GM18517 (cell line): Measurements from ENCODE around the gene CNGB1.
"Not testable (repeated sequence)": the region's sequence is repeated elsewhere in the genome, so short reads cannot be mapped to it uniquely, and the experiment has no call there.

Experiments used
- ATAC-seq: cut with Tn5 transposase; IDR thresholded peaks from one replicate; pipeline ENCODE4 v1.9.1; 2021; ENCODE audit warnings: mild to moderate bottlenecking, moderate library complexity; ENCODE audit not compliant: unreplicated experiment

The CNGB1 gene

DNA sequence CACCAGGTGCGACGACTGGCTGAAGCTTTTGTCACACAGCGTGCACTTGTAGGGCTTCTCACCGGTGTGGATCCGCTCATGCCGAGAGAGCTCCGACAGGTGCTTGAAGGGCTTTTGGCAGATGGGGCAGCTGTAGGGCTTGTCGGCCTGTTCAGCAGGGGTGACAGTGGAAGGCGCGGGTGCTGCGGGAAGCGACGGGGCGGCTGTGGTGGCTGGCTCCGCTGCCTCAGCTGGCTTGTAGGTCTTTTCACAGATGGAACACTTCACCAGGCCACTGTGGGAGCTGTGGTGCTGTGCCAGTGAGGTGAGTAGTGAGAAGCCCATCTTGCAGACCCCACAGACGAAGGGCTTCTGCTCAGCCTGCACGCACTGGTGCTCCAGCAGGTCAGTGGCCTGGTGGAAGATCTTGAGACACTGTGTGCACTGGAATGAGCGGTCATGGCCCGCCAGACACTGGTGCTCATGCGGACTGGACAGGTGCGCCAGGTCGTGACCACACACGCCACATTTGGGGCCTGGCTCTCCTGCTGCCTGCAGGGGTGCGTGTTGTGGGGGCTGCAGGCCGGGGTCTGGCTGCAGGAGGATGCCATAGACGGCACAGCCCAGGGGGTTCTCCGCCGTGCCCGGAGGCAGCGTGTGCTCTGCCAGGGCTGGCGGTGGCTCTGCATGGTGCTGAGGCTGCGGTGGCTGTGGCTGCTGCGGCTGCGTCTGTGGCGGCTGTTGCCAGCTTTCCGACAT is 26.8 kb upstream of the CNGB1 start:
- no peak for ATAC-seq

DNA sequence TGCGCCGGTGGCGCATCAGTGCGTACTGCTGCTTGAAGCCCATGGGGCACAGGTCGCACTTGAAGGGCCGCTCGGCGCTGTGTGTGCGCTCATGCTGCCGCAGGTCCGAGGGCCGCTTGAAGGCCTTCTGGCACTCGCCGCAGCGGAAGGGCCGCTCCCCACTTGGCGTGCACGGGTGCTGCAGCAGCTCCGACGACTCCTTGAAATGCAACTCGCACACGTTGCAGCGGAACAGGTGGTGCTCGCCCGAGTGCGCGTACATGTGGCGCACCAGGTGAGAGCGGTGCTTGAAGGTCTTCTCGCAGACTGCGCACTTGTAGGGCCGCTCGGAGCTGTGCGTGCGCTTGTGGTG is 26.2 kb upstream of the CNGB1 start:
- no peak for ATAC-seq

DNA sequence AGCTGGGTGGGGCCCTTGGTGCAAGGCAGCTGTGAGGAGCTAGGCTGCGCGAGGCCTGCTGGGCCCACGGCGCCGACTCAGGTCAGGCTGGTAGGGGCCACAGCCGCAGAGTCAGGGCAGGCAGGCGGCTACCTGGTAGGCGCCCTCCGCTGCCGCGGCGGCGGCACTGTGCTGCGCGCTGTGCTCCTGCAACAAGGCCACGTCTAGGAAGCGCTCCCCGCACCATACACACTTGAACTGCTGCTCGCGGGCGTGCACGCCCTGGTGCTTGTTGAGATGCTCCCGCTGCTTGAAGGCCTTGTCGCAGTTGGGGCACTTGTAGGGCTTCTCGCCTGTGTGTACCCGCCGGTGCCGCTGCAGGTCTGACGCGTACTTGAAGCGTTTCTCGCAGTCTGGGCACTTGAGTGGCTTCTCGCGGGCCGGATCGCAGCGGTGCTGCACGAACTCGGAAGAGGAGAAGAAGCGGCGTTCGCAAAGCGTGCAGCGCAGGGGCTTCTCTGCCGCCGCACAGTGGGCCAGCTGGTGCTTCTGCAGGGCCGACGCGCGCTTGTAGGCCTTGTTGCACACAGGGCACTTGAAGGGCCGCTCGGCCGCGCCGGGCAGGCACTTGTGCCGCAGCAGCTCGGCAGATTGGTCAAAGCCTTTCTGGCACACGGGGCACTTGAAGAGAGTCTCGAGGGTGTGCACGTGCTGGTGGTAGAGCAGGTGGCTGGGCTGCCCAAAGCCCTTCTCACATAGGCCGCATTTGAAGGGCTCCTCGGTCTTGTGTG is 25.7 kb upstream of the CNGB1 start:
- ATAC-seq: no peak

DNA sequence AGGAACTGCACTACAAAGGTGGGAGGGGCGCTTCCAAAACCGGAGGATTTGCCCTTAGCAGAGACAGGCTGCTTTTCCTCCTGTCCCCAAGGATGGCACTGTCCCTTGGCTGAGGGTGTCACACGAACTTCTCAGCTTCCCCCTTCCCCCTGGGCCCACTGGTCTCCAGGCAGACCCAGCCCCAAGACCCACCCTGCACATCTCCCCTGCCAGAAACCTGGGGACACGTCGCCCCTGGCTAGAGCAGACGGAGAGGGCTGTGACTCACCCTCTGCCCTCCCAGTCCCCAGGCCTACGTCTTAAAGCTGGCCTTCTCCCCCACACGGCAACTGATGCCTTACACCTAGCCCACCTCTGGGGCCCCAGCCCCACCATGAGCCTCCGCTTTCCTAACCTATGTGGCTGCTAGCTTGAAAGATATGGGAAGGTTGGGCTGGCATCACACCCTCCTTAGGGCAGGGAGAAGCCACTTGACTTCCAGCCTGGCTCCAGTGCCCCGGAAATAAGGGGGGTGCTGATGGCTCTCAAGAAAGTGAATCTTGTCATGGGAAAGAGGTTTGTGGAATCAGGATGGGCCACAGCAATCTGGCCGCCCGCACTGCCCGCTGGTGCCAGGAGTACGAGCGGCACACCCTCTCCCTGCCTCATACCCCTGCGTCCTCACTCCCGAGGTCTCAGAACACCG is 24.9 kb upstream of the CNGB1 start:
- ATAC-seq: no peak

DNA sequence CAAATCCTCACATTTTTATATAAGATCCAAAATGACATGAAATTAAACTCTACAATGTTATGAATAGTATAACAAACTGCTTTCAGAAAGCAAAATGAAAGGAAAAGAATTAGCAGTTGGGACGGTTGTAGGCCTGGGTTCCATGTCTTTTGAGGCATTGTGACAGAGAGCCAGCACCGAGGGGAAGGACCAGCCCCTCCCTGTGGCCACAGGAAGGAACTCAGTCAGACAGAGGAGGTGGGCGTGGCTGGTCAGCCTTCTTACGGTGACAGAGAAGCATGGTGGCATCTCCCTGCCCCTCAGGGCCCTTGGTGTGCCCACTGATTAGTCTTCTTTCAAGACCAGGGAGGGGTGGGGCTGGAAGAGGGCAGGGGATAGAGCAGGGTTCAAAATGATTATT is 23.9 kb upstream of the CNGB1 start:
- no peak for ATAC-seq

DNA sequence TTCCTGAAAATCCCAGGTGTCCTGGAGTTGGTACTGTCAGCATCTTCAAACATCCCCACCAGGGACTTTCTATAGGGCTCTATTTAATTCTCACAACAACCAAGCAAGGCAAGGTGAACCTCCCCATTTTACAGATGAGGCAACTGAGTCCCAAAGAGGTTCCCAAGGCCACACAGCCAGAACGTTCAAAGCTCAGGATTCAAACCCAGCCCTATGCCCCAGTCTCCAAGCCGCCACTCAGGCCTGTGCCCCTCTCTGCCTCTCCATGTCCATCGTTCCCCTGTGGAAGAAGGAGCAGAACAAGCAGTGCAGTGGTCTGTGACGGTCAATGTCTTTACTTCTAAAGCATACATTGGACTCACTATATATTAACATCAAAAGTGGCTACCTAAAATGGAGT is 23.4 kb upstream of the CNGB1 start:
- ATAC-seq: no peak

DNA sequence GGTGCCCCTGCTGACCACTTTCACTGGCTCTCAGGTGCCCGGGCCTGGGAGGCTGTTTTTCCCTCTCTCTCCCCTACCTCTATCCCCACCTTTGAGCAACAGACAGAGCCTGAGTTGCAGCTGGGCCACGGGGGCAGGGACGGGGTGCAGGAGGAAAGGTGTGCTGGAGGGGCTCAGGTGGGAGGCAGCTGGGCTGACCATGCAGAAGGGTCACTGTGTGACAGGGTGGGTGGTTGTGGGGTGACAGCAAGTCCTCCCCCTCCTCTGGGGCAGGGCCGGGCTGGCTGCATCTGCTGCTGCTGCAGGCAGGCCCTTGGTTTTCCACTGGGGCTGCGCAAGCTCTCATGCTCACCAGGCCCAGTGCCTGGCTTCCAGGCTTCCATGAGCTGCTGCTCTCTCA is 23.0 kb upstream of the CNGB1 start:
- ATAC-seq: no peak

DNA sequence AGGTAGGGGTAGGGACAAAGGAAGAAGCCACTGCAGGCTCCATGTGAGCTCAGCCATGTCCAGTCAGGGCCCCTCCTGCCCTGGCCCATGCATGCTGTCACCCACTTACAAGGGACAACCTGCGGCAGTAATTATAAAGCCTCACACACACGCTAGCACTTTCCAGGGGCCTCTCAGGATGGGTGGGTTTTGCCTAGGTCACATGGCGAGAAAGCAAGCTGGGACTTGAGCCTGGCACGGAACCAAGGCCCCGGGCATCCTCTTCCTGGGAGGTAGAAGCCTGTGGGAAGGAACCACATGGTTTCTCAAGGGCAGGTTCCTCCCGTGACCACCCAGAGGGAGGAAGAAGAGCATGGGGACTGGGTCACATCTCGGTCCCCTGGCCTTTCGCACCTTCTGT is 22.5 kb upstream of the CNGB1 start:
- no peak for ATAC-seq

DNA sequence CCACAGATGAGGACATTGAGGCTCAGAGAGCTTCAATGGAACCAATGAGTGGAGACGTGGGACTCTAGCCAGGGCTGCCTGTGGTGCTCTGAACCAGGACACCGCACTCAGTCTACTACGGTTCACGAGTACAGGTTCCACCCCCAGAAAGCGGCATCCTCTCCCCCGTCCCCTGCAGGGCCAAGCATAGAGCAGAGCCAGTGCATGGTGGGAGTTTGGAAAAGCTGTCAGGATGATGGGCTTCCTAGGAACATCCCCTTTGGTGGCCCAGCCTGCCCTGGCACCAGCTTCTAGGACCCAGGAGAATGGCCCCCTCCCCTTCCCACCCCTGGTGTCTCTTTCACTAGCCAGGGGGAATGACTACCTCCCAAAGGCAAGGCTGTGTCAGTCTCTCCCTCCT is 21.2 kb upstream of the CNGB1 start:
- no peak for ATAC-seq

DNA sequence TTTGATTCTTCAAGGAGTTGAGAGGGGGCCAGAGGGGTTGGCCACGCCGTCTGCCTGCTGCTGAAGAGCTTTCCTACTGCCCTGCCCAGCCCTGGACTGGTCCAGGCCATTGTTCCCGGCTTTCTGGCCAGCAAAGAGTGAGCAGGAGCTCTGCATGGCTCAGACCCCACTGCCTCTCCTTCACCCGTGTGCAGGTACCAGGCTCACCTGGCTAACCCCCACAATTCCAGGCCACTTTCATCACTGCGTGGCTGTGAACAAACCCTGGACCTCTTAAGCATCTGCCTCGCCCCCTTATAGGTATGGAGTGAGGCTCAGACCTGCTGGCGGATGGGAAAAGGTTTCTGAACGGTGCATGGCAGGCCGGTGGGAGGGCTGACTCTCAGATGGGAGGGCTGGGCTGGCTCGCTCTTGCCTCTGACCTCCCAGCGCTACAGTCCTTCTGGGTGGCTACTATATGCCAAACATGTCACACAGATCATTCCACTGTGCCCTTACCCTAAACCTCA is 20.7 kb upstream of the CNGB1 start:
- ATAC-seq: no peak

DNA sequence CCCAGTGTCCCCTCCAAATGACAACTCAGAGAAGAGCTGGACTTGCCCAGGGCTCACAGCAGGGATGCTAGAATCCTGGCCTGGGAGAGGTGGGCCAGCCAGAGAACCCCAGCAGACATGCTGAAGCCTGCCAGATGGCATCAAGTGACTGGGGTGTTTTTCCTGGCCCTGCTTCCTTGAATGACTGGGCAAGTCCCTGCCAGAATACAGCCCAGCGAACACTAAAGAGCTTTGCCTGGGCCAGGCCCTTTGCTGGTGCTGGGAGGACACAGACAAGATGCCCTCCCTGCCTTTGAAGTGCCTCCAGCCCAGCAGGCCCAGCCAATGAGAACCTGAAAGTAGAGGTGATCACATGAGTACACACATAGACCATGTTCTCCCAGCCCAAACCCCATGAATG is 18.0 kb upstream of the CNGB1 start:
- no peak for ATAC-seq

DNA sequence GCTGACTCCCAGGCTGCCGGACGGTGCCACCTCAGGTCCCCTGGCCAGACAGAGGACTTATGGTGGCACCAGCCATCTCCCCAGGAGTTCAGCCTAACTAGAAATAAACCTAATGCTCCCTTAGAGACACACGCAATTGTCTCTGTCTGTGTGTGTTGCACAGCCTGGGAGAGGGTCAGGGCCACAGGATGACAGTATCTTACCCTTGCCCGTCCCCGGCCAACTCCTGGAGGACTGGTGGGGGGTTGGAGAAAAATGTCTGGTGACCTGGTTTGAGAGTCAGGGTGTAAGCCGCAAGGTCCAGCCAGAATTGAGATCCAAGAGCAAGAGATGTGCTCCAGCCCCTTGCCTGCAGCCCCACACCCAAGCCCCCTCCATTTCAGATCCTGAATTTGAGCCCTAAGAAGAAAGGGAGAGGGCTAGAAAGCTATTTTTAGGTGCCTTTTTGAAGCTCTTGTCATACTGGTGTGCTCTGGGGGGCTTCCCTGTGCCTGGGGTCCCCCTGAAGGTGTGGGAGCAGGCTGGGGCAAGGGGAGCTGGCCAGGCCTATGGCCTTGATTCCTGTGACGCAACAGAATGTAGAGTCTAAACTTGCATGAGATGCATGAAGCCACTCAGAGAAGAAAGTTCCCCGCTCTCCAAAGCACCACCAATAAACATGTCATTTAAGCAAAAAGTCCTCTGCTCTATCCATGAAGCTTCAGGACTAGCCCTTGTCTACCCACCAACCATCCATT is 16.7 kb upstream of the CNGB1 start:
- ATAC-seq: no peak

DNA sequence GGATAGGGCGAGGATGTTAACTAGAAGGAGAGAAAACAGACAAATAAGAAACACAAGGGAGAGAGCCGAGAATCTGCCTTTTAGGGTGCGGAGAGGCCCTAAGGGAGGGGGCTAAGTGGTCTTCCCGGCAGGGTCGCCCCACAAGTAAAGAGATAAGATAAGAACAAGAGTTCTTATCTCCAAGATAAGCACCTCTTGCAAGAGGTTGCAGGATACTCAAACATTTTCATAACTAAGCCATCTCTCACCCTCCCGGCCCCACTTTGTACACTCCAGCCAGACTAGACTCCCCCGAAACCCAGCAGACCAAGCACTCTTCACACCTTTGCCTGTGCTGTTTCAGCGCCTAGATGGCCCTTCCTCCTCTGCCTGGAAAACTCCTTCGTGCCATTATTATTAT is 15.3 kb upstream of the CNGB1 start:
- no peak for ATAC-seq

DNA sequence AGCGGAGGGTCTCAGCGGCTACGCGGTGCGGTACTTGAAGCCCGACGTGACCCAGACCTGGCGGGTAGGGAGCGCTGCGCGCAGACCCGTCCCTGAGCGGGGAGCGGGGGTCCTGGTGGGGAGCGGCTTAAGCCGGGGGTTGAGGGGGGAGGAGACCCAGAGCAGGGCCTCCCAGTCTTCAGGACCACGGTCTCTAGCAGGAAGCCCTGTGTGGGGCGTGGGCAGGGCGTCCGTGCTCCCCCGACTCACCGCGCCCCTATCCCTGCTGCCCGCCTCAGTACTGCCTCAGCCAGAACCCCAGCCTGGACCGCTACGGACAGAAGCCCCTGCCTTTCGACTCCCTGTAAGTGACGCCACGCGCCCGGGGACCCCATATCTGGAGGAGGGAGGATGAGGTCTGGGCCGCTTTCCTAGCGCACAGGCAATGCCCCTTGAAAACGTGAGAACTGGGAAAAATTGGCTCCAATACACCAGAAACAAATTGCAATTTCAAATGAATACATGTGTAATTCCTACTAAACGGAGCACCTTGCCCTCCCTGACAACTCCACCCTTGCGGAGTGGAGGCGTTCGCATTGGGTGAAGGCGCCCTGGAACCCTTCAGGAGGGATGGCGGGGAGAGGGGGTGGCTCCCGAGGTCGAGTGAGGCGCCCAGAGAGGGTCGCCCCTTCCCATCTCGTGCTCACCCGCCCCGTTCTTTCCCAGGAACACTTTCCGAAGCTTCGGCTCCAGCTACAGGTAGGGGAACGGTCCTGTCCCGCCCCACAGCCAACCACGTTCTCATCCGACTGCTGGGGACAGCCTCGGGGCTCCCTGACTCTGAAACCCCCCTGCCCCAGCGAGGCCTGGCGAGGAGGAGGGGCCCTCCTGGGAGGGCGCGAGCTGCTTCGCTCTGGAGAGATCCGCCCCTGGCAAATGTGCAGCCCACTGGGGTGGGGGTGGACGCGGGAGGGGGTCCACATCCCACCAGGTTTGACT is 14.6 kb upstream of the CNGB1 start:
- no peak for ATAC-seq

DNA sequence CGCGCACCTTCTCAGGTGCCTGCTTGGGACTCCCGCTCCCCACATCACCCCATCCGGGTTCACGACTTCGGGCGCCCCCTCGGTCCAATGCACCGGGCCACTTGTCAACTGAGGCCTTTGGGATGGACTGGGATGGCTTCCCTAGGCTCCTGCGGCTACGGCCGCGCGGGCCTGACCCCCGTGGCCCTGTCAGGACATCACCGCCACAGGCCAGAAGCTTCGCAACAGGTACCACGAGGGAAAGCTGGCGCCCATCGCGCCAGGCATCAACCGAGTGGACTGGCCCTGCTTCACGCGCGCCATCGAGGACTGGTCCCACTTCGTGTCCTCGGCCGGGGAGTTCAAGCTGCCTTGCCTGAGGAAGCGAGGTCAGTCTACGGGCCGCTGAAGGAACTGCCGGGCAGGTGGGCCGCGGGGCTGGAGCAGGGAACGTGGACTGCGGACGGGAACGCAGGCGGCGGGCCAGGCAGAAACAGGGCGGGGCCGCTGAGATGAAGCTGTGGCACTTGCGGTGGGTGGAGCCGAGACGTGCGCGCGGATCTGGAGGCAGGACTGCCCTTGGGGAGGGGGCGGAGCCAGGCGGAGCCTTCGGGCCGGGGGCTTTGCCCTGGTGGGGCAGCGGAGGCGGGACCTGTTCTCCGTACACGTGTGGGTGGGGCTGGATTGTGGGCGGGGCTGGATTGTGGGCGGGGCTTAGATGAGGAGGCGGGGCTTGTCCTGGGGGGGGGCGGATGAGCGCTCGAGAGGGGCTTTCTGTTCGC is 13.7 kb upstream of the CNGB1 start:
- ATAC-seq: no peak

DNA sequence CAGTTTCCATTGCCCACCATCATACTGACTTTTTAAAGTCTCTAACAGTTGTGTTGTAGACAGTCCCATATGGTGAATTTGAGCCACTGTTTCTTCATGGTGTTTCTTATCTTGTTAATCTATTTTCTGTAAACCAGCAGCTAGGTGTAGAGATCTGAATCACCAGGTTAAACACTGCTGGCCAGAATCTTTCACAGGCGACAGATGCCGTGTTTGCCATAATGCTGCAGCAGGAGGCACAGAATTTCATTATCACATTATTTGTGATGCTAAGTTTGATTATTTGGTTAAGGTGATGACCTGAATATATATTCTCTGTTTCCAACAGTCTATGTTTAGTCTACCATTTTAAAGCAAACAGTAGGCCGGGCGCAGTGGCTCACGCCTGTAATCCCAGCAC is 11.5 kb upstream of the CNGB1 start:
- ATAC-seq: no peak

DNA sequence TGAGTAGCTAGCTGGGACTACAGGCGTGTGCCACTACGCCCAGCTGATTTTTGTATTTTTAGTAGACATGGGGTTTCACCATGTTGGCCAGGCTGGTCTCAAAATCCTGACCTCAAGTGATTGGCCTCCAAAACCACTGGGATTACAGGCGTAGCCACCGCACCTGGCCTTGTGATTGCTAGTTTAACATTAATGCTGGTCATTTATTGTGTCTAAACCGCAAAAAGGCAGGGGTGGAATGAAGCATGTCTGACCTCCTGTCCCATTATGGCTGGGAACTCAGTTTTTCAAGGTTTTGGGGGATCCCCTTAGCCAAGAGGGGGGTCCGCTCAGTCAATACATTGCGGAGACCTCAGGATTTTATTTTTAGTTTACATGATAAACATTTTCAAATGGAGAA is 10.7 kb upstream of the CNGB1 start:
- no peak for ATAC-seq

DNA sequence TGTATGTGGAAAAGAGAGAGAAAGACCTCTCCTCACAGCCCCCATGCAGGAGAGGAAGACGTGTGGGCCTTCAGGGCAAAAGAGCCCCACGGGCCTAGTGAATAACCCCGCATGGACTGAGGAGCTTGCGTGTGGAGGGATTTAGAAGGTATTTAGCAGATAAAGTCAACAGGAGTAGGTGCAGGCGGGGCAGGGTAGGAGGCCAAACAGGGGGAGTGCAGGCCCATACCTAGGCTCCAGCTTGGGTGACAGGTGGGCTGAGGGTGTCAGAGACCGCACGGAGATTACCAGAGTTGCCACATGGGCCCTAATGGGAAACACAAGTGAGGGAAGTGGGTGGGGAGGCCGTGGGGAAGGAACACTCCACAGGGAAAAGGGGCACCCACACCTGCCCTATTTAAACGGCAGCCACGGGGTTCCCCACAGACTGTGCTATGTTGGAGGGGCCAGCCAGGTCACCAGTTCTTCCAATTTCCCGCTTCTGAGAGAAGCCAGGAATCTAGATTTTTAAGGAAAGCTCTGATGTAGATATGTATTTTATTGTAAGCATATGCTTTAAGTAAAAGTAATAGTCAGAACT is 8.2 kb upstream of the CNGB1 start:
- ATAC-seq: no peak

DNA sequence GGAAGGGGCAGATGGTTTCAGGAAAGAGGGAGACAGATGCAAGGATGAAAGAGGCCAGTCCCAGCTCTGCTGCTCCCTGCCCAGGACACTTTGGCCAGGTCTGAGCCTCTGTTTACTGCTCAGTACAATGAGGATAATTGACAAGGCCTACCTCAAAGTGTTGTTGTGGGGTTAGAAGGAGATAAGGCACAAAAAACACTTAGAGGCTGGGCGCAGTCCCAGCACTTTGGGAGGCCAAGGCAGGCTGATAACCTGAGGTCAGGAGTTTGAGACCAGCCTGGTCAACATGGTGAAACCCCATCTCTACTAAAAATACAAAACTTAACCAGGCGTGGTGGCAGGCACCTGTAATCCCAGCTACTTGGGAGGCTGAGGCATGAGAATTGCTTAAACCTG is 7.1 kb upstream of the CNGB1 start:
- ATAC-seq: not testable (repeated sequence)
